HCT116 (cell line): ENCODE data around the gene XG.
"Not testable (repeated sequence)": the region's sequence is repeated elsewhere in the genome, so short reads cannot be mapped to it uniquely, and the experiment has no call there.

Source experiments
- CBX3 ChIP-seq: IDR thresholded peaks from 2 replicates; pipeline ENCODE4 v1.6.1; 2012; ENCODE audit warnings: low read depth
- EGR1 ChIP-seq: IDR thresholded peaks from 2 replicates; pipeline ENCODE4 v1.6.1; 2012; ENCODE audit warnings: low read depth
- EZH2 ChIP-seq: fragments of 200-600 bp; sonication (generic); IDR thresholded peaks from 2 replicates; pipeline ENCODE4 v1.6.1; 2017; ENCODE audit warnings: antibody characterized with exemption, mixed run types
- POLR2A ChIP-seq: IDR thresholded peaks from 2 replicates; pipeline ENCODE4 v1.7.0; 2011; ENCODE audit warnings: borderline replicate concordance; ENCODE audit not compliant: insufficient read depth, insufficient read length; ENCODE audit errors: extremely low read depth
- POLR2AphosphoS5 ChIP-seq: IDR thresholded peaks from 2 replicates; pipeline ENCODE4 v1.6.1; 2011; ENCODE audit warnings: mild to moderate bottlenecking, low read depth, low read length, moderate library complexity
- SRF ChIP-seq: IDR thresholded peaks from 2 replicates; pipeline ENCODE4 v1.6.1; 2012; ENCODE audit warnings: low read depth
- TF ChIP-seq, protein P1 (sequence below), 3 experiments: fragments of 200-600 bp in 1 of 3; sonication (generic) in 1 of 3; IDR thresholded peaks in 2 of 3; conservative IDR thresholded peaks in 1 of 3; 2 replicates each; pipeline ENCODE4 v1.5.1; 2012 to 2017; ENCODE audit warnings: low read depth in 2 of 3, low read length in 2 of 3, antibody characterized with exemption in 1 of 3, borderline replicate concordance in 1 of 3, control low read depth in 1 of 3, mild to moderate bottlenecking in 1 of 3, mixed read lengths in 1 of 3, mixed run types in 1 of 3, moderate library complexity in 1 of 3; ENCODE audit not compliant: insufficient read depth in 1 of 3
- TF ChIP-seq, protein P2 (sequence below): IDR thresholded peaks from 2 replicates; pipeline ENCODE4 v1.6.1; 2012; ENCODE audit warnings: low read depth

DNA sequence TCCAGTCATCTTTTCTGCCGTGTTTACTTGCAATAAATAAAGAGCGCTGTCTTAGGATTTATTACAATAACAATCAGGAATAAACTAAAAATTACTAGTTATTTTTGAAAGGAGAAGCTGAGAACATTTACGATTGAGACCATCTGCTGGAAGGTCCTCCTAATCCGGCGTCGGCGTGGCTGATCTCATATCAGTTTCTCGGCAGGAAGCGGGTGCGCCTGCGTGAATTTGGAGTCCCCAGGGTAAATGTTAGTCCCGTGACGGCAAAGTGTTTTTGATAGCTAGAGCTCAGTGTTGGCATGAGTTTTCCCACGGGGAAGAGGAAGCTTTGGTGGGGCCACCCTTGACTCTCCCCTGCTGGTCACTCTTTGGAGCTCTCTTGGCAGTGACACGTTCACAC is 45.0 kb downstream of the XG start:
- TF ChIP-seq, protein P1, sequence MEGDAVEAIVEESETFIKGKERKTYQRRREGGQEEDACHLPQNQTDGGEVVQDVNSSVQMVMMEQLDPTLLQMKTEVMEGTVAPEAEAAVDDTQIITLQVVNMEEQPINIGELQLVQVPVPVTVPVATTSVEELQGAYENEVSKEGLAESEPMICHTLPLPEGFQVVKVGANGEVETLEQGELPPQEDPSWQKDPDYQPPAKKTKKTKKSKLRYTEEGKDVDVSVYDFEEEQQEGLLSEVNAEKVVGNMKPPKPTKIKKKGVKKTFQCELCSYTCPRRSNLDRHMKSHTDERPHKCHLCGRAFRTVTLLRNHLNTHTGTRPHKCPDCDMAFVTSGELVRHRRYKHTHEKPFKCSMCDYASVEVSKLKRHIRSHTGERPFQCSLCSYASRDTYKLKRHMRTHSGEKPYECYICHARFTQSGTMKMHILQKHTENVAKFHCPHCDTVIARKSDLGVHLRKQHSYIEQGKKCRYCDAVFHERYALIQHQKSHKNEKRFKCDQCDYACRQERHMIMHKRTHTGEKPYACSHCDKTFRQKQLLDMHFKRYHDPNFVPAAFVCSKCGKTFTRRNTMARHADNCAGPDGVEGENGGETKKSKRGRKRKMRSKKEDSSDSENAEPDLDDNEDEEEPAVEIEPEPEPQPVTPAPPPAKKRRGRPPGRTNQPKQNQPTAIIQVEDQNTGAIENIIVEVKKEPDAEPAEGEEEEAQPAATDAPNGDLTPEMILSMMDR (IDR thresholded peaks at IDR 0.05 in 2 of 3, conservative IDR thresholded peaks at IDR 0.05 in 1 of 3; ENCODE audit: borderline replicate concordance in 1 of 3, insufficient read depth in 1 of 3, low read depth in 2 of 3, low read length in 2 of 3) = not testable (repeated sequence)
- TF ChIP-seq EZH2, EGR1, POLR2A, POLR2AphosphoS5, SRF, CBX3: not testable (repeated sequence)
- TF ChIP-seq, protein P2, sequence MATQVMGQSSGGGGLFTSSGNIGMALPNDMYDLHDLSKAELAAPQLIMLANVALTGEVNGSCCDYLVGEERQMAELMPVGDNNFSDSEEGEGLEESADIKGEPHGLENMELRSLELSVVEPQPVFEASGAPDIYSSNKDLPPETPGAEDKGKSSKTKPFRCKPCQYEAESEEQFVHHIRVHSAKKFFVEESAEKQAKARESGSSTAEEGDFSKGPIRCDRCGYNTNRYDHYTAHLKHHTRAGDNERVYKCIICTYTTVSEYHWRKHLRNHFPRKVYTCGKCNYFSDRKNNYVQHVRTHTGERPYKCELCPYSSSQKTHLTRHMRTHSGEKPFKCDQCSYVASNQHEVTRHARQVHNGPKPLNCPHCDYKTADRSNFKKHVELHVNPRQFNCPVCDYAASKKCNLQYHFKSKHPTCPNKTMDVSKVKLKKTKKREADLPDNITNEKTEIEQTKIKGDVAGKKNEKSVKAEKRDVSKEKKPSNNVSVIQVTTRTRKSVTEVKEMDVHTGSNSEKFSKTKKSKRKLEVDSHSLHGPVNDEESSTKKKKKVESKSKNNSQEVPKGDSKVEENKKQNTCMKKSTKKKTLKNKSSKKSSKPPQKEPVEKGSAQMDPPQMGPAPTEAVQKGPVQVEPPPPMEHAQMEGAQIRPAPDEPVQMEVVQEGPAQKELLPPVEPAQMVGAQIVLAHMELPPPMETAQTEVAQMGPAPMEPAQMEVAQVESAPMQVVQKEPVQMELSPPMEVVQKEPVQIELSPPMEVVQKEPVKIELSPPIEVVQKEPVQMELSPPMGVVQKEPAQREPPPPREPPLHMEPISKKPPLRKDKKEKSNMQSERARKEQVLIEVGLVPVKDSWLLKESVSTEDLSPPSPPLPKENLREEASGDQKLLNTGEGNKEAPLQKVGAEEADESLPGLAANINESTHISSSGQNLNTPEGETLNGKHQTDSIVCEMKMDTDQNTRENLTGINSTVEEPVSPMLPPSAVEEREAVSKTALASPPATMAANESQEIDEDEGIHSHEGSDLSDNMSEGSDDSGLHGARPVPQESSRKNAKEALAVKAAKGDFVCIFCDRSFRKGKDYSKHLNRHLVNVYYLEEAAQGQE = not testable (repeated sequence)
